Body of pancreas (tissue), 4 donors: Measurements from ENCODE around the gene ABCA1.

ENCODE experiments used
- POLR2A ChIP-seq, 3 donors: fragments of 450-650 bp; IDR thresholded peaks; one replicate each; pipeline ENCODE4 v1.6.1; 2016; ENCODE audit warnings: antibody characterized with exemption in 3 of 3, mild to moderate bottlenecking in 2 of 3
- TF ChIP-seq, protein P1 (sequence below), 7 experiments: fragments of 450-650 bp in 4 of 7; fragments of 200-600 bp in 3 of 7; sonication (generic) in 3 of 7; IDR thresholded peaks; one replicate each; pipeline ENCODE4 v1.5.1; 2016 to 2019; ENCODE audit warnings: antibody characterized with exemption in 7 of 7

GRCh38 chr9:104786293-104786692 is 141.7 kb downstream of the ABCA1 start:
- TF ChIP-seq, protein P1, sequence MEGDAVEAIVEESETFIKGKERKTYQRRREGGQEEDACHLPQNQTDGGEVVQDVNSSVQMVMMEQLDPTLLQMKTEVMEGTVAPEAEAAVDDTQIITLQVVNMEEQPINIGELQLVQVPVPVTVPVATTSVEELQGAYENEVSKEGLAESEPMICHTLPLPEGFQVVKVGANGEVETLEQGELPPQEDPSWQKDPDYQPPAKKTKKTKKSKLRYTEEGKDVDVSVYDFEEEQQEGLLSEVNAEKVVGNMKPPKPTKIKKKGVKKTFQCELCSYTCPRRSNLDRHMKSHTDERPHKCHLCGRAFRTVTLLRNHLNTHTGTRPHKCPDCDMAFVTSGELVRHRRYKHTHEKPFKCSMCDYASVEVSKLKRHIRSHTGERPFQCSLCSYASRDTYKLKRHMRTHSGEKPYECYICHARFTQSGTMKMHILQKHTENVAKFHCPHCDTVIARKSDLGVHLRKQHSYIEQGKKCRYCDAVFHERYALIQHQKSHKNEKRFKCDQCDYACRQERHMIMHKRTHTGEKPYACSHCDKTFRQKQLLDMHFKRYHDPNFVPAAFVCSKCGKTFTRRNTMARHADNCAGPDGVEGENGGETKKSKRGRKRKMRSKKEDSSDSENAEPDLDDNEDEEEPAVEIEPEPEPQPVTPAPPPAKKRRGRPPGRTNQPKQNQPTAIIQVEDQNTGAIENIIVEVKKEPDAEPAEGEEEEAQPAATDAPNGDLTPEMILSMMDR (IDR thresholded peaks at IDR 0.05), result no peak
- TF ChIP-seq POLR2A (IDR thresholded peaks at IDR 0.05), result no peak
